ENCODE data around the gene ADCY9. TPM values are rescaled to one million over a fixed set of nuclear protein-coding genes. Genes with fewer than 3 reads are reported as not detected.

ADCY9 gene
- total and polyA plus RNA-seq, 5 experiments from 2014 or later = 0.20 to 6.5 (median 0.75) TPM

DNA sequence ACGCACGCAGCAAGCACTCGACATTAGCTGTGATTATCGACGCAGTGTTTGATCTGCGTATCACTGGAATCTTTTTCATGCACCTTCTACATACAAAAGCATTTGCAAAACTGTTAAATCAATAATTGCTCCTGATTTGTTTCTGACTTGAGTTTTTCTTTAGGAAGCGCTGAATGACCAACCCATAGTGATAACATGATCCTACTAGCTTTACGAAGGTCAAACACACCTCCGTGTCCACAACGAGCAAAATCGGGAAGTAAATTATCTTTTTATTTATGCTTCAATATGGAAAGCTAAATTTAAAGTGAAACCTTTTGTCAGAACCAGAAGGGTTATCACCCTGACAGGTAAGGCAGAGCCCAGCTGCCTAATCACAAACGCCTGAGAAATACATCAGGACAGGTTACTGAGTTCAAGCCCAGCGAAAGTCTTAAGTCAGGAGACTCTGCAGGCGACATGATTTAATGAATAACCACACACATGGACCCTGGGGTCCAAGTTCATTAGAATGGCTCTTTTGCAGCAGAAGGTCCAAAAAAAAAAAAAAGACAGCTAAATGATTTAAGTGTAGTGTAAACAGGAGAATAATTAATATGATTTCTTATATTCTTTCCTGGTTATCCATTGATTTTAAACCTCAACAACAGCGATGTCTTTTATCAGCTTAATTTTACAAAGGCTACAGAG is 104.2 kb downstream of the ADCY9 start:
- H3K27ac Mint-ChIP-seq = no peak overlapping the region
- no peak overlapping the region for H3K4me3 Mint-ChIP-seq
- no peak for ATAC-seq
- H3K9me3 Mint-ChIP-seq = no peaks in the 10 kb centered on the region
- DNase-seq = no peak
- POLR2A ChIA-PET = no interaction called here
- peaks cover 0 to 11% (median 4%) of the 10 kb centered on the region in 4 donors for H3K4me1 Mint-ChIP-seq
- peaks cover 0 to 4% (median 0%) of the 10 kb centered on the region in 3 donors for H3K36me3 Mint-ChIP-seq
- H3K27me3 Mint-ChIP-seq = no peaks in the 10 kb centered on the region

DNA sequence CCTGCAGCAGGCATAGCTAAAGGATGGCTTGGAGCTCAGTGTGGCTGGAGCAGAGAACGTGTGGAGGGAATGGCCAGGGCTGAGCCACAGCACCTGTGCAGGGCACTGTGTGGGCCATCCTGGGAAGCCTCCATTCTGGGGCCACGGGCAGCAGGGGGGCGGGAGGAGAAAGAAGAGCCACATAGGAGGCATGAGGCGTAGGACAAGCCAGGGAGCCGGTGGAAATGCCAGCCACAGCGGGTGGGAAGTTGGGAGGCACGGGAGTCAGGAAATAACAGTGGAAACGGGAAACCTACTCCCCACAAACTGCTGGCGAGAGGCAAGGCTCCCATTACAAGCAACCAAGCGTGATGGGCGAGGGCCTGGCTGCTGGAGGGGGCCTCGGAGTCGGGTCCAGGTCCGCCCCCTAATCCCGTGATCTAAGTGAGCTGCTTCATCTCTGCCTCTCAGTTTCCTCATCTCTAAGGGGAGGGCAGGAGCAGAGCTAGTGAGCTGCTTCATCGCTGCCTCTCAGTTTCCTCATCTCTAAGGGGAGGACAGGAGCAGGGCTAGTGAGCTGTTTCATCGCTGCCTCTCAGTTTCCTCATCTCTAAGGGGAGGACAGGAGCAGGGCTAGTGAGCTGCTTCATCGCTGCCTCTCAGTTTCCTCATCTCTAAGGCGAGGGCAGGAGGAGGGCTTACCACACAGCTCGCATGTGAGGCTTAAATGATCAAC is 104.9 kb downstream of the ADCY9 start:
- DNase-seq = no peak
- Mint-ChIP-seq H3K9me3 (no peaks in the 10 kb centered on the region), H3K27me3 (no peaks in the 10 kb centered on the region), H3K4me1 (peaks cover 0 to 7% (median 2%) of the 10 kb centered on the region in 4 donors), H3K4me3 (no peak overlapping the region), H3K36me3 (peaks cover 0 to 2% (median 2%) of the 10 kb centered on the region in 3 donors), H3K27ac (no peak overlapping the region)
- POLR2A ChIA-PET = no interaction called here
- no peak for ATAC-seq

DNA sequence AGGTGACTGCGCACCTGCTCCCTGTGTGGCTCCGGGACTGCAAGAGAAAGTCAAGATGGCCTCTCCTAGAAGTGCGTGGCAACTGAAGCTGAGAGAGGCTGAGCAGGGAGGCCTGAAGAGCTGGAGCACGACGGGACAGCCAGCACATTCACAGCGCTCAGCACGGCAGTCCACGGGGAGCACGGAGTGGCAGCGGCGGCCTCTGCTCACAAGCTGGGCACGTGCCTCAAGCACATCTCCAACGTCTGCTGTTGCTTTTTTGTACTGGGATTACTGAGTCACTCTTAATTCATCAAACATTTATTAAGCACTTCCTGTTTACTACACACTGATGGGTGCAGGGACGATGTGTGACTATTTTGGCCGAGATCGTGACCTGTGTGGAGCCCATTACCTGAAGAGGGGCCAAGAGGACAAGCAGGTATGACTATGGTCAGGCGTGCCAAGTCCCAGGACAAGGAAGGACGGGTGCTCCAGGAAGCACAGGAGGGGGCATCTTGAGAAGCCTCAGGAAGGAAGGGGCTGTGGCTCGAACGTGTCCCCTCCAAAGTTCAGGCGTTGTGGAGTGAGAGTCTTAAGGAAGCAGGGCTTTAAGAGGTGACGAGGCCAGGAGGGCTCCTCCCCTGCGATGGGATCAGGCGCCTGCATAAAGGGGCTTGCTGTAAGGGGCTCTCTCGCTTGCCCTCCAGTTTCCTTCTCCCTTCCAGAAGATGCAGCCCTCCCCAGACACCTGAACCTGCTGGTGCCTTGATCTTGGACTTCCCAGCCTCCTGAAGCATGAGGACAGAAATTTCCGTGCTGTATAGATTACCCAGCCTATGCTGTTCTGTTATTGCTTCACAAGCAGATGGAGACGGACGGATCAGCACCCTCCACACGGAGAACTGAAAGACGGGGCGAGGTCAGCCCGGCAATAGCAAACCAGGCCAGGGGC is 105.8 kb downstream of the ADCY9 start:
- no peak for ATAC-seq
- no peaks in the 10 kb centered on the region for H3K27me3 Mint-ChIP-seq
- no peaks in the 10 kb centered on the region for H3K9me3 Mint-ChIP-seq
- DNase-seq = no peak
- no peak overlapping the region for H3K4me3 Mint-ChIP-seq
- peaks cover 0 to 5% (median 2%) of the 10 kb centered on the region in 3 donors for H3K36me3 Mint-ChIP-seq
- H3K27ac Mint-ChIP-seq = no peak overlapping the region
- POLR2A ChIA-PET = no interaction called here
- H3K4me1 Mint-ChIP-seq = peaks cover 0 to 1% (median 0%) of the 10 kb centered on the region in 4 donors

DNA sequence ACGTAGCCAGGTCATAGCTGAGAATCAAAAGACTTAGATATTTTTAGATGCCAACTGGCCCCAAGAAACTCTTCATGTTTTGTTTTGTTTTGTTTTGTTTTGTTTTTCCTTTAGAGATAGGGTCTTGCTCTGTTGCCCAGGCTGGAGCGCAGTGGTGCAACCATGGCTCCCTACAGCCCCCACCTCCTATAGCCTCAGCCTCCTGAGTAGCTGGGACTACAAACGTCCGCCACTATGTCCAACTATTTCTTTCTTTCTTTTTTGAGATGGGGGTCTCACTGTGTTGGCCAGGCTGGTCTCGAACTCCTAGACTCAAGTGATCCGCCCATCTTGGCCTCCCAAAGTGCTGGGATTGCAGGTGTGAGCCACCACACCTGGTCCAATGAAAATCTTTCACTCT is 107.1 kb downstream of the ADCY9 start:
- Mint-ChIP-seq H3K4me3 (no peak overlapping the region), H3K27me3 (no peaks in the 10 kb centered on the region), H3K4me1 (peaks cover 0 to 1% (median 0%) of the 10 kb centered on the region in 4 donors), H3K27ac (peak overlapping the region in 1 of 10 donors; percentile 43), H3K36me3 (peaks cover 0 to 5% (median 2%) of the 10 kb centered on the region in 3 donors), H3K9me3 (no peaks in the 10 kb centered on the region)
- POLR2A ChIA-PET = no interaction called here
- DNase-seq (no peak), ATAC-seq (no peak)

DNA sequence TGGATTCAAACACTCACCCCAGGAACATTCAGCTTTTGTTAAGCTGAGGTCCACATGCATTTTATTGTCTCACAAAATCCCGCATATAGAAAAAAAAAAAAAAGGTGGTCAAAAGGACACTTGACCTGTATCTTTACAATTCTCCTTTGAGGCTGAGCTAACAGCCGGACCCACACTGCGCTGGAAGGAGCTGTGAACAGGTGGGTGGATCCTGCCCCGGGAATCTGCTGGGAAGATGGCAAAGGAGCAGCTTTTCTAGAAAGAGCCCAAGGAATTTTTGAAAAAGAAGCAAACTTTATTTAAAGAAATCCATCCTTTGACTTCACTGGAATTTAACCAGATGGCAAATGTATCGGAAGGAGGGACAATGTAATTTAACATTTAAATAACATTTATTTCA is 108.1 kb downstream of the ADCY9 start:
- no peak for DNase-seq
- H3K4me1 Mint-ChIP-seq = peaks cover 0 to 1% (median 0%) of the 10 kb centered on the region in 4 donors
- H3K27me3 Mint-ChIP-seq = no peaks in the 10 kb centered on the region
- no peak for ATAC-seq
- no peaks in the 10 kb centered on the region for H3K9me3 Mint-ChIP-seq
- peaks cover 0 to 7% (median 2%) of the 10 kb centered on the region in 3 donors for H3K36me3 Mint-ChIP-seq
- no peak overlapping the region for H3K27ac Mint-ChIP-seq
- H3K4me3 Mint-ChIP-seq = no peak overlapping the region
- POLR2A ChIA-PET = interaction anchor here (0.7 kb wide), 1 partner anchor 41 kb away, joined by 7 read pairs; no protein-coding TSS in a partner anchor

DNA sequence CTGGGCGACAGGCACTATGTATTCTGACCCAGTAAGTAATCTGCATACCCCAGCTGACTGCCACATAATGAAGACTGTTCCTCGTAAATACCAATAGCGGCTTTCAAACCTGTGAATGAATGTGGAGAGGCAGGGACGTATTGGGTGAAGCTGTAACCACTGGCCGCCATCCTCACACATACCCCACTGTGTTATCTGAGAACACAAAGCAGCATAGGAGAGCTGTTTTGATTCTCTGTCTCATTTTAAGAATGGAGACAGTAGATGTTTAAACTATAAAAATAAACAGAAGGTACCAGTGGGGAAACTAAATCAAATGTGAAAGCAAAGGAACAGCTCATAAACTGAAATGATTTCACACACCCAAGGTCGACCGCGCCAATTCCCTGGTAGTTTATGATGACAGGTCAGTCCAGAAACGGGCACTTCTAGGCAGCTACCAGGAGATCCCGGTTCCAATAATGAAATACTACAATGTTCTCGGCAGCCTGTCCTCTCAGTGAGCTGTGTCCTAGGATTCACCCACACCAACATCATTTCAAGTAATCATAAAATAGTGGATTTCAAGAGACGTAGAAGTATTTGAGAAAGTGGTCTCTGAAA is 109.7 kb downstream of the ADCY9 start:
- H3K36me3 Mint-ChIP-seq = peaks cover 0 to 7% (median 2%) of the 10 kb centered on the region in 3 donors
- H3K27ac Mint-ChIP-seq = no peak overlapping the region
- DNase-seq (no peak), ATAC-seq (no peak)
- peaks cover 0 to 1% (median 0%) of the 10 kb centered on the region in 4 donors for H3K4me1 Mint-ChIP-seq
- no peaks in the 10 kb centered on the region for H3K9me3 Mint-ChIP-seq
- no peak overlapping the region for H3K4me3 Mint-ChIP-seq
- POLR2A ChIA-PET = no interaction called here
- no peaks in the 10 kb centered on the region for H3K27me3 Mint-ChIP-seq

DNA sequence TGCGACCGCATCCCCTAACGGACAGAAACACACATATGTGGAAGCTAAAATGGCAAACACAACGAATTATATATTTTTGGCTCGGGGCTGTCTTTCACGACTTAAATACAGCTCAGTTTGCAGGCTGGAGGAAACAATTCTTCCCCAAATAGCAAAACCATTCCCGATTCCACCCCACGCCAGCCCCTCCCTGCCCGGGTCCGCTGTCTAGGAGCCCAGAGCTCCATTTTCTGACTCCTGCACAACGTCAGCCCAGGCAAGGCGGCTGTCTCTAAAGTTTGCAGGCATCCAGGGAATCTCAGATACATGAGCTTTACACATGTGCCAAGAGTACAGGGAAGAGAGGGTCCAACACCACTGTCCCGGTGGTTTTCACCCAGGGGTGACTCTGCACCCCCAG is 110.5 kb downstream of the ADCY9 start:
- H3K36me3 Mint-ChIP-seq = peaks cover 0 to 7% (median 2%) of the 10 kb centered on the region in 3 donors
- peaks cover 0 to 7% (median under 1%) of the 10 kb centered on the region in 4 donors for H3K4me1 Mint-ChIP-seq
- no peak overlapping the region for H3K4me3 Mint-ChIP-seq
- POLR2A ChIA-PET = no interaction called here
- H3K27ac Mint-ChIP-seq = no peak overlapping the region
- DNase-seq (no peak), ATAC-seq (no peak)
- H3K27me3 Mint-ChIP-seq = no peaks in the 10 kb centered on the region
- no peaks in the 10 kb centered on the region for H3K9me3 Mint-ChIP-seq

DNA sequence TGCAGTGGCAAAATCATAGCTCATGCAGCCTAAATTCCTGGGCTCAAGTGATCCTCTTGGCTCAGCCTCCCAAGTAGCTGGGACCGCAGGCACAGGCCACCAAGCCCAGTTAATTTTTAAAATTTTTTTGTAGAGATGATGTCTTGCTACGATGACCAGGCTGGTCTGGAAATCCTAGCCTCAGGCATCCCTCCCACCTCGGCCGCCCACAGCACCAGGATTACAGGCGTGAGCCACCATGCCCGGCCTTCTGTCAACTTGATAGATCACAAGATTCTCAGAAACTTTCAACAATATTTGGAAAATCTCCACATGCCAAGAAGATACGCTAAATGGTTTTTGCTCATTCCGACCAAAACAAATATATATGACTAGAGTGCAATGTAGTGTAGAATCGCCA is 111.0 kb downstream of the ADCY9 start:
- H3K36me3 Mint-ChIP-seq = peaks cover 0 to 7% (median 2%) of the 10 kb centered on the region in 3 donors
- POLR2A ChIA-PET = no interaction called here
- H3K4me3 Mint-ChIP-seq = no peak overlapping the region
- no peaks in the 10 kb centered on the region for H3K9me3 Mint-ChIP-seq
- no peaks in the 10 kb centered on the region for H3K27me3 Mint-ChIP-seq
- DNase-seq (no peak), ATAC-seq (no peak)
- H3K4me1 Mint-ChIP-seq = peaks cover 4 to 11% (median 4%) of the 10 kb centered on the region in 4 donors
- no peak overlapping the region for H3K27ac Mint-ChIP-seq

DNA sequence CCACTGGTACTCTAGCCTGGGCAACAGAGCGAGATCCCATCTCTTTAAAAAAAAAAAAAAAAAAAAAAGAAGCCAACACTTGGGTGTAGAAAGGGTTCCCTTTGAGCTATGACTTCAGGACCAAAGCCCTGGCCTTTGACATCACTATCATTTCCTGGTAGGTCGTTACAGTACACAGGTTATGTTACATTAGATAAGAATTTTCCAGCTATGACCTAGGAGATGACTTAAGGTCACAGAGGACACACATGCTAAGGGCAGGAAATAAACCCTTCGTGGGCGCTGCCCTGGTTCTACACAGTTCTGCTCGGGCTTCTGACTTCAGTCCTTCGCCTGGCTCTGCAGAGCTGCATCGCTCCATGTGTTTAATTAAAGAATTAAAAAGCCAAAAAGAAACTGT is 112.0 kb downstream of the ADCY9 start:
- no peaks in the 10 kb centered on the region for H3K27me3 Mint-ChIP-seq
- H3K36me3 Mint-ChIP-seq = peaks cover 0 to 7% (median 2%) of the 10 kb centered on the region in 3 donors
- no peak overlapping the region for H3K27ac Mint-ChIP-seq
- no peaks in the 10 kb centered on the region for H3K9me3 Mint-ChIP-seq
- no peak overlapping the region for H3K4me3 Mint-ChIP-seq
- peaks cover 11 to 21% (median 13%) of the 10 kb centered on the region in 4 donors for H3K4me1 Mint-ChIP-seq
- ATAC-seq (no peak), DNase-seq (no peak)
- POLR2A ChIA-PET = no interaction called here

DNA sequence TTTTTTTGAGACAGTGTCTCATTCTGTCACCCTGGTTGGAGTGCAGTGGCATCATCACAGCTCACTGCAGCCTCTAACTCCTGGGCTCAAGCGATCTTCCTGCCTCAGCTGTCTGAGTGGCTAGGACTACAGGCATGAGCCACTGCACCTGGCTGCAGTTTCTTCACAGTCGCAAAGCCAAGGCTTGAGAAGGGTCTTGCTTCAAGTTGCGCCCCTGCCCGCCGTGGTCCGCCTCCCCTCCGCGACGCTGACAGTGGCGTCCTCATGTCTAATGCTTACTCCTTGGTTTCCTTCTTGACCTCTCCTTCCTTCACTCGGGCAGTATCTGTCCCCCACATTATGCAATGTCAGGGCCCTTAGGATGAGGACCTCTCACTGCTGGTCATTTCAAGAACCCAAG is 112.7 kb downstream of the ADCY9 start:
- Mint-ChIP-seq H3K27me3 (no peaks in the 10 kb centered on the region), H3K9me3 (no peaks in the 10 kb centered on the region), H3K4me1 (peaks cover 10 to 21% (median 13%) of the 10 kb centered on the region in 4 donors), H3K4me3 (no peak overlapping the region), H3K36me3 (peaks cover 0 to 7% (median 2%) of the 10 kb centered on the region in 3 donors), H3K27ac (no peak overlapping the region)
- DNase-seq (no peak), ATAC-seq (no peak)
- POLR2A ChIA-PET = no interaction called here

DNA sequence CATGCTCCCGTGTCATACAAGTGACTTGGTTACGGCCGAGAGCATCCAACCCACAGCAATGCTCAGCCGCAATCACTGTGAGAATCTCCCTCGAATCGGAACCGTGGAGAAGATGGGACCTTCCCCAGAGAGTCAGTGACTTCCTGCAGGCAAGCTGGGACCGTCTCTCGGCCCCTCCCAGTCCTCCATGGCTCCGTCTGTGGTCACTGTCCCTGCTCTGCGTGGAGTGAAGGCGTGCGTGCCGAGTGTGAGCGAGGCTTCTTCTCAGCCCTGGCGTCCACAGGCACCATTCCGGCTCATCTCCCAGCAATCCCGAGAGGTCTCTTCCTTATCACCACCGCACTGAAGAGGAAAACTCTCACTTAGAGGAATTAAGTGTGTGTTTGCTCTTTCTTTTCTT is 113.1 kb downstream of the ADCY9 start:
- DNase-seq (no peak), ATAC-seq (no peak)
- Mint-ChIP-seq H3K4me1 (peaks cover 10 to 21% (median 13%) of the 10 kb centered on the region in 4 donors), H3K9me3 (no peaks in the 10 kb centered on the region), H3K27me3 (no peaks in the 10 kb centered on the region), H3K4me3 (no peak overlapping the region), H3K27ac (no peak overlapping the region), H3K36me3 (peaks cover 0 to 7% (median 2%) of the 10 kb centered on the region in 3 donors)
- POLR2A ChIA-PET = no interaction called here

DNA sequence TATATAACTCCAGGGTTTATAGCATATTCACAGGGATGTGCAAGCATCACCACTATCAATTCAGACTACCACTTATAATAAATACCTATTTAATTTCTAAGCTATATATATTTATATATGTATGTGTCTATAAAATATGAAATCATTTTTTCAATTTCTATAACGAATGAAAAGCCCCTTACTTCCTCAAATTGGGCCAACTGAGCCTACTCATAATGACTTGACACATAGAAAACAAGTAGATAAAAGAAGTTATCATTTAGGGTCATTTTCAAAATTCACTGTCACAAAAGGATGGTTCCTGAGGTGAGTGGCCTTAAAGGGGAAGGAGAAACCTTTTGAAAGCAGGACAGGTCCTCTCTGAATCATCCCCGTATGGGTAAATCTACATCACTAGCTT is 114.1 kb downstream of the ADCY9 start:
- DNase-seq (no peak), ATAC-seq (no peak)
- no peak overlapping the region for H3K4me3 Mint-ChIP-seq
- no peak overlapping the region for H3K27ac Mint-ChIP-seq
- H3K9me3 Mint-ChIP-seq = no peaks in the 10 kb centered on the region
- POLR2A ChIA-PET = interaction anchor here (0.6 to 0.7 kb wide), 2 partner anchors 15 to 724 kb away, joined by 3 to 4 read pairs; no protein-coding TSS in a partner anchor
- H3K36me3 Mint-ChIP-seq = peaks cover 0 to 7% (median 2%) of the 10 kb centered on the region in 3 donors
- no peaks in the 10 kb centered on the region for H3K27me3 Mint-ChIP-seq
- H3K4me1 Mint-ChIP-seq = peaks cover 10 to 21% (median 13%) of the 10 kb centered on the region in 4 donors

Measured in naive thymus-derived CD8-positive, alpha-beta T cell (primary cell).